Fibroblast of lung (primary cell): ENCODE measurements around the gene LY6G6F. TPM values are rescaled to one million over a fixed set of nuclear protein-coding genes. Genes with fewer than 3 reads are reported as not detected.

Experiments used
- DNase-seq, 2 donors: peaks; one replicate each; pipeline versions ENCODE4 v3.0.0 to v3.0.0-alpha.2; 2010; ENCODE audit warnings: low read depth in 2 of 2
- H2AFZ ChIP-seq: 2 replicates; pipeline ENCODE4 v1.5.1; 2012; ENCODE audit warnings: low read length, control low read depth, inconsistent platforms
- H3K27ac ChIP-seq: 2 replicates; pipeline ENCODE4 v1.5.1; 2011; ENCODE audit warnings: low read length, control low read depth; ENCODE audit not compliant: insufficient read depth
- H3K27me3 ChIP-seq: 2 replicates; pipeline ENCODE4 v1.5.1; 2011; ENCODE audit warnings: mild to moderate bottlenecking, low read length; ENCODE audit not compliant: control insufficient read depth, insufficient read depth
- H3K36me3 ChIP-seq: 2 replicates; pipeline ENCODE4 v1.5.1; 2011; ENCODE audit warnings: low read length; ENCODE audit not compliant: control insufficient read depth, insufficient read depth
- H3K4me1 ChIP-seq: 2 replicates; pipeline ENCODE4 v1.5.1; 2011; ENCODE audit warnings: low read length; ENCODE audit not compliant: control insufficient read depth, insufficient read depth; ENCODE audit errors: extremely low read depth
- H3K4me2 ChIP-seq: 2 replicates; pipeline ENCODE4 v1.5.1; 2011; ENCODE audit warnings: low read length, control low read depth; ENCODE audit not compliant: insufficient read depth; ENCODE audit errors: extremely low read depth
- H3K4me3 ChIP-seq, 4 experiments: fragments of 200-600 bp in 1 of 4; sonication (generic) in 1 of 4; replicated peaks in 1 of 4; 2 replicates each; pipeline ENCODE4 v1.5.1; 2011 to 2016; ENCODE audit warnings: low read length in 4 of 4, low read depth in 3 of 4, mild to moderate bottlenecking in 3 of 4, control low read depth in 2 of 4, inconsistent platforms in 1 of 4, mixed read lengths in 1 of 4; ENCODE audit not compliant: insufficient read depth in 1 of 4; ENCODE audit errors: control extremely low read depth in 1 of 4
- H3K79me2 ChIP-seq: 2 replicates; pipeline ENCODE4 v1.5.1; 2012; ENCODE audit warnings: mild to moderate bottlenecking, low read length, inconsistent platforms; ENCODE audit not compliant: control insufficient read depth, insufficient read depth
- H3K9ac ChIP-seq: 2 replicates; pipeline ENCODE4 v1.5.1; 2011; ENCODE audit warnings: mild to moderate bottlenecking, low read length, control low read depth; ENCODE audit not compliant: insufficient read depth
- H3K9me3 ChIP-seq: 2 replicates; pipeline ENCODE4 v1.5.1; 2012; ENCODE audit warnings: low read depth, low read length; ENCODE audit not compliant: control insufficient read depth, insufficient read depth
- H4K20me1 ChIP-seq: 2 replicates; pipeline ENCODE4 v1.5.1; 2011; ENCODE audit warnings: low read length; ENCODE audit not compliant: control insufficient read depth, insufficient read depth; ENCODE audit errors: extremely low read depth
- CTCF ChIP-seq, 2 donors: IDR thresholded peaks in 1 of 2; conservative IDR thresholded peaks in 1 of 2; 1 replicate in 1 of 2; 2 replicates in 1 of 2; pipeline ENCODE4 v1.5.1; 2011 to 2012; ENCODE audit warnings: low read length in 2 of 2, control low read depth in 1 of 2, inconsistent platforms in 1 of 2, low read depth in 1 of 2, mild to moderate bottlenecking in 1 of 2
- EZH2 ChIP-seq: IDR thresholded peaks from 2 replicates; pipeline ENCODE4 v1.5.1; 2012; ENCODE audit warnings: low read length, control low read depth, mild to moderate bottlenecking; ENCODE audit errors: missing control alignments
- polyA plus RNA-seq, 2 donors: library from polyadenylated mRNA; depleted of rRNA in 1 of 2; stranded (reverse) in 1 of 2; unstranded in 1 of 2; fragments of >200 nt; gene quantifications; 2 replicates each; pipeline ENCODE4 v1.2.1, GENCODE V29; 2011 to 2012; ENCODE audit warnings: missing spikeins in 1 of 2
- total RNA-seq: library from RNA; depleted of rRNA; stranded (reverse); fragments of >200 nt; gene quantifications from 2 replicates; pipeline ENCODE4 v1.2.1, GENCODE V29; 2014

LY6G6F gene
- total and polyA plus RNA-seq, 2 donors (not counting 1 experiment from before 2014, with no cell fraction given): not detected

DNA sequence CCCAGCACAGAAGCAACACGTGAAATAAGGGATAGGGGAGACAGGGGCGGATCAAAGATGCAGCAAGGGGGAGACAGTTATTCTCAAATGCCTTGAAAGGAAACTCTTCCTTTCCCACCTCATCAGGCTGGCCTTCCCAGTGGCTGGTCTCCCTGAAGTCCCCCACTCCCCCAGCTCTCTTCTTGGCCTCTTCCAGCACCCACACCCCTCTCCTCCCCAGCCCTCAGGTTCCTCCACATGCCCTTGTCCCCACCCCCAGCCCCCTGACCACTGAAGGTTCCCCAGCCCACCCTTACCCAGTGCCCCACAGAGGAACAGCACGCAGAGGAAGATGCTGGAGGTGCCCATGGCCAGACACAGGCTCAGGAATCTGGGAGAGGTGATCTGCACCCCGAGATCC is 6.8 kb downstream of the LY6G6F start:
- no peak for TF ChIP-seq CTCF (conservative IDR thresholded peaks at IDR 0.05 in 1 of 2, IDR thresholded peaks at IDR 0.05 in 1 of 2; ENCODE audit: low read depth in 1 of 2, low read length in 2 of 2)
- TF ChIP-seq EZH2: no peak
- no peaks in the 10 kb centered on the region for H3K36me3 ChIP-seq
- H3K27me3 ChIP-seq: peaks cover 24% of the 10 kb centered on the region
- no peak overlapping the region for H2AFZ ChIP-seq
- no peaks in the 10 kb centered on the region for H3K9me3 ChIP-seq
- H4K20me1 ChIP-seq: no peaks in the 10 kb centered on the region
- no peak overlapping the region for H3K27ac ChIP-seq
- H3K4me2 ChIP-seq: no peak overlapping the region
- no peak overlapping the region for H3K4me3 ChIP-seq
- no peaks in the 10 kb centered on the region for H3K79me2 ChIP-seq
- H3K4me1 ChIP-seq: no peaks in the 10 kb centered on the region
- no peak for DNase-seq
- no peak overlapping the region for H3K9ac ChIP-seq

GRCh38 chr6:31713991-31714684 is 7.5 kb downstream of the LY6G6F start:
- Histone ChIP-seq H3K27me3 (peaks cover 24% of the 10 kb centered on the region), H3K79me2 (no peaks in the 10 kb centered on the region), H3K27ac (no peak overlapping the region), H4K20me1 (no peaks in the 10 kb centered on the region), H3K4me1 (no peaks in the 10 kb centered on the region), H3K4me3 (no peak overlapping the region), H3K9me3 (no peaks in the 10 kb centered on the region), H3K4me2 (no peak overlapping the region), H3K9ac (no peak overlapping the region), H2AFZ (no peak overlapping the region), H3K36me3 (no peaks in the 10 kb centered on the region)
- no peak for TF ChIP-seq EZH2
- no peak for TF ChIP-seq CTCF (conservative IDR thresholded peaks at IDR 0.05 in 1 of 2, IDR thresholded peaks at IDR 0.05 in 1 of 2; ENCODE audit: low read depth in 1 of 2, low read length in 2 of 2)
- DNase-seq: no peak

DNA sequence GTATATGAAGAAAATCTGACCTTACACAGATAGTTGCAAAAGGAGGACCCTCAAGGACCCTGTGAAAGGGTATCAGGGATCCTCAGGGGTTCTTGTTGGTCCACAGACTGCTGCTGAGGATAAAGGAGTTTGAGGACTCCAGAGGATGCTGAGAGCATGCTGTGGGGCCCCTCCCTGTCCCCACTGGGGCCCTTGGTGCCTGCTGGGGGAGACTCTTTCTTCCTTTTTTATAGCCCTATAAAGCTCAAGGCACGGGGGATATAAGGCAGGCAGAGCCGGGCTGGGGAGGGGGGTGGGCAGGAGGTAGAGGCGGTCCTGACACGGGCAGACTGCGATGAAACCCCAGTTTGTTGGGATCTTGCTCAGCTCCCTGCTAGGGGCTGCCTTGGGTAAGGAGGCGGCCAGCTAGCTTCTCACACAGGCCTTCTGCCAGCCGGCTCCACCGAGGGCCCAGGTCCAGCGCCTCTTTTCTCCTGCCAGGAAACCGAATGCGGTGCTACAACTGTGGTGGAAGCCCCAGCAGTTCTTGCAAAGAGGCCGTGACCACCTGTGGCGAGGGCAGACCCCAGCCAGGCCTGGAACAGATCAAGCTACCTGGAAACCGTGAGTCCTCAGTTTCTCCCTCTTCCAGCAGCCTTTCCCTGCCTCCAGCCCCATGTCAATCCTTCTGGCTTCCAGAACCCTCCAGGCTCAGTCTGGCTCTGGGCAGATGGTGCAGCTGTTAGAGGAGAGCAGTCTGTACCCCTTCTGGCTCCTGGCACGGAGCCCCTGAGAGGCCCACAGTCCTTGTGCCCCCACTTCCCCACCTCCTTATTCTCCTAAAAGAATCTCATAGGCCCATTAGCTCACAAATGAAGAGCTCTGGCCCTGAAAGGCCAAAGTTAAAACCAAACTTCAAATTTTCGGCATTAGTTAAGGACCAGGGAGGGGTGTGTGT is 8.6 kb downstream of the LY6G6F start, which contains the start of gene LY6G6D:
TSS of gene LY6G6D (plus strand) at position 327 of the 937 bp plus-strand sequence. CDS start at position 335, 8 bp downstream.
- H3K4me3 ChIP-seq: no peak within 1 kb of the TSS
- H3K9ac ChIP-seq: no peak within 1 kb of the TSS
- no peaks in the 10 kb centered on the region for H3K9me3 ChIP-seq
- H3K4me2 ChIP-seq: no peak within 1 kb of the TSS
- no peaks in the 10 kb centered on the region for H3K79me2 ChIP-seq
- no peak within 1 kb of the TSS for H3K27ac ChIP-seq
- H2AFZ ChIP-seq: no peak within 1 kb of the TSS
- no peaks in the 10 kb centered on the region for H3K4me1 ChIP-seq
- H4K20me1 ChIP-seq: no peaks in the 10 kb centered on the region
- H3K27me3 ChIP-seq: peaks cover 24% of the 10 kb centered on the region
- H3K36me3 ChIP-seq: no peaks in the 10 kb centered on the region
- no peak for DNase-seq
- no peak for TF ChIP-seq EZH2
